ENCODE data around the gene PHACTR1. TPM values are rescaled to one million over a fixed set of nuclear protein-coding genes. Genes with fewer than 3 reads are reported as not detected.

PHACTR1 gene
- total and polyA plus RNA-seq, 2 of the 4 experiments (the other 2 are of a cell fraction) = not detected

- POLR2A ChIA-PET (ENCODE audit: unreplicated experiment) = no interaction called here
- Histone ChIP-seq H2BK120ac (ENCODE audit: low read depth, low read length) (no peak overlapping the region), H2AFZ (replicated peaks; ENCODE audit: low read length, poor library complexity) (no peak overlapping the region), H3K9me1 (ENCODE audit: insufficient read depth, low read length) (no peaks in the 10 kb centered on the region), H3K36me3 (ENCODE audit: control insufficient read depth, insufficient read depth, low read length) (no peaks in the 10 kb centered on the region), H2BK5ac (ENCODE audit: low read depth, low read length, poor library complexity, severe bottlenecking) (no peak overlapping the region), H3K56ac (ENCODE audit: extremely low read depth, insufficient read depth, low read length) (no peak overlapping the region), H2AK9ac (replicated peaks; ENCODE audit: low read depth, low read length, poor library complexity) (no peak overlapping the region), H3K79me1 (ENCODE audit: low read depth in 1 of 2, low read length in 2 of 2) (no peaks in the 10 kb centered on the region), H4K91ac (ENCODE audit: insufficient read depth, low read depth, low read length) (no peak overlapping the region), H3K4ac (ENCODE audit: low read depth, low read length) (no peak overlapping the region), H3K27me3 (ENCODE audit: control insufficient read depth, insufficient read depth, low read length) (peaks cover 1% of the 10 kb centered on the region; the same call in 1 of the 2 replicates), H2AK5ac (ENCODE audit: low read depth, low read length) (no peak overlapping the region), H3K4me1 (ENCODE audit: control insufficient read depth, insufficient read depth, low read length) (no peaks in the 10 kb centered on the region), H3K4me3 (ENCODE audit: insufficient read depth, low read depth, low read length) (no peak overlapping the region), H3K27ac (ENCODE audit: insufficient read depth, low read length) (no peak overlapping the region), H3K9ac (ENCODE audit: low read depth, low read length) (no peak overlapping the region), H3K14ac (replicated peaks; ENCODE audit: low read depth, low read length) (no peak overlapping the region), H3K23ac (ENCODE audit: low read depth, low read length) (no peak overlapping the region), H4K5ac (ENCODE audit: low read depth, low read length) (no peak overlapping the region), H3K9me3 (ENCODE audit: control insufficient read depth, insufficient read depth, low read length) (no peaks in the 10 kb centered on the region), H2BK20ac (ENCODE audit: low read depth, low read length) (no peak overlapping the region), H2BK15ac (ENCODE audit: low read depth, low read length) (no peak overlapping the region), H3K18ac (ENCODE audit: low read depth, low read length) (no peak overlapping the region), H3K4me2 (ENCODE audit: low read depth, low read length) (no peak overlapping the region), H4K8ac (ENCODE audit: low read depth in 2 of 2, low read length in 2 of 2) (no peak overlapping the region), H4K20me1 (ENCODE audit: insufficient read depth, low read length) (no peaks in the 10 kb centered on the region)
- intact Hi-C loops (cut with micrococcal nuclease) (no loop called here), dilution Hi-C loops (cut with HindIII; ENCODE audit: low sequenced_read_pairs, unreplicated experiment) (no loop called here), in situ Hi-C loops (cut with MboI; ENCODE audit: low sequenced_read_pairs) (no loop called here)
- CTCF ChIA-PET = no interaction called here
- TF ChIP-seq USF2 (IDR thresholded peaks at IDR 0.05; ENCODE audit: low read depth, low read length) (no peak), POLR2A (IDR thresholded peaks at IDR 0.05; ENCODE audit: low read depth, low read length) (no peak), FOS (IDR thresholded peaks at IDR 0.05; ENCODE audit: low read depth, low read length) (no peak), BHLHE40 (IDR thresholded peaks at IDR 0.05; ENCODE audit: low read depth, low read length) (no peak), MXI1 (IDR thresholded peaks at IDR 0.05; ENCODE audit: borderline replicate concordance, low read depth, low read length) (no peak), RCOR1 (IDR thresholded peaks at IDR 0.05; ENCODE audit: insufficient replicate concordance, low read length) (no peak), CEBPB (IDR thresholded peaks at IDR 0.05; ENCODE audit: low read depth, low read length) (no peak), RAD21 (IDR thresholded peaks at IDR 0.05; ENCODE audit: low read length) (no peak), CHD1 (IDR thresholded peaks at IDR 0.05; ENCODE audit: low read depth, low read length) (no peak), MAFK (IDR thresholded peaks at IDR 0.05; ENCODE audit: low read depth, low read length) (no peak)
- TF ChIP-seq, protein P1, sequence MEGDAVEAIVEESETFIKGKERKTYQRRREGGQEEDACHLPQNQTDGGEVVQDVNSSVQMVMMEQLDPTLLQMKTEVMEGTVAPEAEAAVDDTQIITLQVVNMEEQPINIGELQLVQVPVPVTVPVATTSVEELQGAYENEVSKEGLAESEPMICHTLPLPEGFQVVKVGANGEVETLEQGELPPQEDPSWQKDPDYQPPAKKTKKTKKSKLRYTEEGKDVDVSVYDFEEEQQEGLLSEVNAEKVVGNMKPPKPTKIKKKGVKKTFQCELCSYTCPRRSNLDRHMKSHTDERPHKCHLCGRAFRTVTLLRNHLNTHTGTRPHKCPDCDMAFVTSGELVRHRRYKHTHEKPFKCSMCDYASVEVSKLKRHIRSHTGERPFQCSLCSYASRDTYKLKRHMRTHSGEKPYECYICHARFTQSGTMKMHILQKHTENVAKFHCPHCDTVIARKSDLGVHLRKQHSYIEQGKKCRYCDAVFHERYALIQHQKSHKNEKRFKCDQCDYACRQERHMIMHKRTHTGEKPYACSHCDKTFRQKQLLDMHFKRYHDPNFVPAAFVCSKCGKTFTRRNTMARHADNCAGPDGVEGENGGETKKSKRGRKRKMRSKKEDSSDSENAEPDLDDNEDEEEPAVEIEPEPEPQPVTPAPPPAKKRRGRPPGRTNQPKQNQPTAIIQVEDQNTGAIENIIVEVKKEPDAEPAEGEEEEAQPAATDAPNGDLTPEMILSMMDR (conservative IDR thresholded peaks at IDR 0.05; ENCODE audit: low read depth, low read length) = no peak
- WGBS, 2 experiments (ENCODE audit: extremely low coverage in 2 of 2, insufficient read length in 1 of 2) = 69% methylated on average over 2 of the region's 3 CpGs; no CpG with 5 or more reads in 1 of the 2 experiments
- DNase-seq (no peak), ATAC-seq (ENCODE audit: low read depth) (no peak)
- BruUV-seq (replicated peaks) = no TSS peak
Observed at GRCh38 chr6:13237318-13237717, 520.8 kb downstream of the PHACTR1 start.
